H1 (cell line): ENCODE measurements around the gene TNFRSF1A.

Experiments
- TF ChIP-seq, protein P1 (sequence below), 3 experiments: IDR thresholded peaks; 1 replicate in 2 of 3; 2 replicates in 1 of 3; pipeline versions ENCODE4 v1.5.1 to v1.6.1; 2011; ENCODE audit warnings: low read length in 3 of 3, mild to moderate bottlenecking in 3 of 3, inconsistent platforms in 2 of 3, low read depth in 1 of 3, moderate library complexity in 1 of 3; ENCODE audit not compliant: insufficient read depth in 1 of 3; ENCODE audit errors: control extremely low read depth in 1 of 3
- TF ChIP-seq, protein P2 (sequence below): IDR thresholded peaks from 2 replicates; pipeline ENCODE4 v1.6.1; 2011; ENCODE audit warnings: low read length, improper control_type of control experiment

GRCh38 chr12:6360578-6361490 is 19.0 kb upstream of the TNFRSF1A start:
- TF ChIP-seq, protein P1, sequence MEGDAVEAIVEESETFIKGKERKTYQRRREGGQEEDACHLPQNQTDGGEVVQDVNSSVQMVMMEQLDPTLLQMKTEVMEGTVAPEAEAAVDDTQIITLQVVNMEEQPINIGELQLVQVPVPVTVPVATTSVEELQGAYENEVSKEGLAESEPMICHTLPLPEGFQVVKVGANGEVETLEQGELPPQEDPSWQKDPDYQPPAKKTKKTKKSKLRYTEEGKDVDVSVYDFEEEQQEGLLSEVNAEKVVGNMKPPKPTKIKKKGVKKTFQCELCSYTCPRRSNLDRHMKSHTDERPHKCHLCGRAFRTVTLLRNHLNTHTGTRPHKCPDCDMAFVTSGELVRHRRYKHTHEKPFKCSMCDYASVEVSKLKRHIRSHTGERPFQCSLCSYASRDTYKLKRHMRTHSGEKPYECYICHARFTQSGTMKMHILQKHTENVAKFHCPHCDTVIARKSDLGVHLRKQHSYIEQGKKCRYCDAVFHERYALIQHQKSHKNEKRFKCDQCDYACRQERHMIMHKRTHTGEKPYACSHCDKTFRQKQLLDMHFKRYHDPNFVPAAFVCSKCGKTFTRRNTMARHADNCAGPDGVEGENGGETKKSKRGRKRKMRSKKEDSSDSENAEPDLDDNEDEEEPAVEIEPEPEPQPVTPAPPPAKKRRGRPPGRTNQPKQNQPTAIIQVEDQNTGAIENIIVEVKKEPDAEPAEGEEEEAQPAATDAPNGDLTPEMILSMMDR (IDR thresholded peaks at IDR 0.05; ENCODE audit: control extremely low read depth in 1 of 3, insufficient read depth in 1 of 3, low read depth in 1 of 3, low read length in 3 of 3), result no peak
- TF ChIP-seq, protein P2, sequence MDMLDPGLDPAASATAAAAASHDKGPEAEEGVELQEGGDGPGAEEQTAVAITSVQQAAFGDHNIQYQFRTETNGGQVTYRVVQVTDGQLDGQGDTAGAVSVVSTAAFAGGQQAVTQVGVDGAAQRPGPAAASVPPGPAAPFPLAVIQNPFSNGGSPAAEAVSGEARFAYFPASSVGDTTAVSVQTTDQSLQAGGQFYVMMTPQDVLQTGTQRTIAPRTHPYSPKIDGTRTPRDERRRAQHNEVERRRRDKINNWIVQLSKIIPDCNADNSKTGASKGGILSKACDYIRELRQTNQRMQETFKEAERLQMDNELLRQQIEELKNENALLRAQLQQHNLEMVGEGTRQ, result no peak
